ENCODE data around the gene TFF1. TPM values are rescaled to one million over a fixed set of nuclear protein-coding genes. Genes with fewer than 3 reads are reported as not detected.

The TFF1 gene
- total RNA-seq, 1 experiment from 2014 or later: 111 TPM

- ChIA-PET CTCF (no interaction called here), POLR2A (ENCODE audit: unreplicated experiment) (interaction anchor here (0.6 kb wide), 1 partner anchor 10 kb away, joined by 3 read pairs; no protein-coding TSS in a partner anchor)
- intact Hi-C loops (cut with micrococcal nuclease): no loop called here
- Histone ChIP-seq H3K9me3 (ENCODE audit: low read length) (peaks cover 9% of the 10 kb centered on the region; the same call in 1 of the 2 replicates), H3K4me2 (ENCODE audit: low read length) (no peak overlapping the region), H3K36me3 (ENCODE audit: low read depth, low read length) (no peaks in the 10 kb centered on the region), H3K4me1 (ENCODE audit: insufficient read depth, low read length) (peaks cover 10% of the 10 kb centered on the region), H3K9ac (ENCODE audit: low read length) (no peak overlapping the region), H3K79me2 (ENCODE audit: low read length) (no peaks in the 10 kb centered on the region), H3F3A (ENCODE audit: low read length, unreplicated experiment) (no peaks in the 10 kb centered on the region), H4K20me1 (ENCODE audit: low read length) (no peaks in the 10 kb centered on the region), H3K4me3 (ENCODE audit: low read length) (no peak overlapping the region), H3K27ac (ENCODE audit: low read length) (no peak overlapping the region), H2AFZ (ENCODE audit: low read length) (no peak overlapping the region), H3K9me2 (replicated peaks; ENCODE audit: low read length) (no peaks in the 10 kb centered on the region), H3K27me3 (ENCODE audit: low read length) (no peaks in the 10 kb centered on the region)
- DNase-seq (no peak), ATAC-seq (no peak)
- no TSS peak for BruUV-seq (replicated peaks)
- TF ChIP-seq EZH2 (IDR thresholded peaks at IDR 0.05; ENCODE audit: low read length, unreplicated experiment) (no peak), EZH2phosphoT487 (IDR thresholded peaks at IDR 0.05; ENCODE audit: borderline replicate concordance, low read length) (no peak), CTCF (conservative IDR thresholded peaks at IDR 0.05; ENCODE audit: low read depth, low read length) (no peak)
These were observed 9.7 kb downstream of the TFF1 start for GRCh38 chr21:42356650-42357049.

- H3K27me3 ChIP-seq (ENCODE audit: low read length): no peaks in the 10 kb centered on the region
- DNase-seq (no peak), ATAC-seq (no peak)
- no peak overlapping the region for H2AFZ ChIP-seq (ENCODE audit: low read length)
- BruUV-seq (replicated peaks): no TSS peak
- POLR2A ChIA-PET (ENCODE audit: unreplicated experiment): no interaction called here
- CTCF ChIA-PET: no interaction called here
- no peak overlapping the region for H3K27ac ChIP-seq (ENCODE audit: low read length)
- no peaks in the 10 kb centered on the region for H3K36me3 ChIP-seq (ENCODE audit: low read depth, low read length)
- no peaks in the 10 kb centered on the region for H3F3A ChIP-seq (ENCODE audit: low read length, unreplicated experiment)
- H3K4me3 ChIP-seq (ENCODE audit: low read length): no peak overlapping the region
- H4K20me1 ChIP-seq (ENCODE audit: low read length): no peaks in the 10 kb centered on the region
- no peak for TF ChIP-seq EZH2phosphoT487 (IDR thresholded peaks at IDR 0.05; ENCODE audit: borderline replicate concordance, low read length)
- TF ChIP-seq EZH2 (IDR thresholded peaks at IDR 0.05; ENCODE audit: low read length, unreplicated experiment): no peak
- TF ChIP-seq CTCF (conservative IDR thresholded peaks at IDR 0.05; ENCODE audit: low read depth, low read length): no peak
- H3K9me3 ChIP-seq (ENCODE audit: low read length): peaks cover 9% of the 10 kb centered on the region; the same call in 1 of the 2 replicates
- peaks cover 16% of the 10 kb centered on the region for H3K4me1 ChIP-seq (ENCODE audit: insufficient read depth, low read length)
- H3K79me2 ChIP-seq (ENCODE audit: low read length): no peaks in the 10 kb centered on the region
- intact Hi-C loops (cut with micrococcal nuclease): no loop called here
- H3K9me2 ChIP-seq (replicated peaks; ENCODE audit: low read length): no peaks in the 10 kb centered on the region
- H3K9ac ChIP-seq (ENCODE audit: low read length): no peak overlapping the region
- no peak overlapping the region for H3K4me2 ChIP-seq (ENCODE audit: low read length)
These were observed 10.3 kb downstream of the TFF1 start for GRCh38 chr21:42356046-42356445.

- no peak for ATAC-seq
- Histone ChIP-seq H3K4me3 (ENCODE audit: low read length) (no peak overlapping the region), H3K9ac (ENCODE audit: low read length) (no peak overlapping the region), H3K4me1 (ENCODE audit: insufficient read depth, low read length) (peaks cover 25% of the 10 kb centered on the region), H4K20me1 (ENCODE audit: low read length) (no peaks in the 10 kb centered on the region), H3K4me2 (ENCODE audit: low read length) (no peak overlapping the region), H3K36me3 (ENCODE audit: low read depth, low read length) (no peaks in the 10 kb centered on the region), H3K27ac (ENCODE audit: low read length) (no peak overlapping the region), H3K9me2 (replicated peaks; ENCODE audit: low read length) (no peaks in the 10 kb centered on the region), H2AFZ (ENCODE audit: low read length) (no peak overlapping the region), H3F3A (ENCODE audit: low read length, unreplicated experiment) (no peaks in the 10 kb centered on the region), H3K9me3 (ENCODE audit: low read length) (peaks cover 9% of the 10 kb centered on the region; the same call in 1 of the 2 replicates), H3K79me2 (ENCODE audit: low read length) (no peaks in the 10 kb centered on the region), H3K27me3 (ENCODE audit: low read length) (no peaks in the 10 kb centered on the region)
- ChIA-PET CTCF (no interaction called here), POLR2A (ENCODE audit: unreplicated experiment) (interaction anchor here (0.5 kb wide), 1 partner anchor 104 kb away, joined by 3 read pairs; no protein-coding TSS in a partner anchor)
- TF ChIP-seq EZH2phosphoT487 (IDR thresholded peaks at IDR 0.05; ENCODE audit: borderline replicate concordance, low read length): no peak
- no peak for TF ChIP-seq EZH2 (IDR thresholded peaks at IDR 0.05; ENCODE audit: low read length, unreplicated experiment)
- no peak for TF ChIP-seq CTCF (conservative IDR thresholded peaks at IDR 0.05; ENCODE audit: low read depth, low read length)
- BruUV-seq (replicated peaks): no TSS peak
- intact Hi-C loops (cut with micrococcal nuclease): no loop called here
- DNase-seq: no peak
These were observed 12.7 kb downstream of the TFF1 start for GRCh38 chr21:42353623-42354022.

Measured in PC-3 (cell line).